Urothelium cell line (cell line): Measurements from ENCODE around the gene SFTA2.
"Not testable (repeated sequence)": the region's sequence is repeated elsewhere in the genome, so short reads cannot be mapped to it uniquely, and the experiment has no call there.

Source experiments
- DNase-seq: peaks from one replicate; pipeline ENCODE4 v3.0.0; 2011; ENCODE audit warnings: low spot score, mixed read lengths
- FAIRE-seq: peaks from 2 replicates; lab custom pipeline; 2011; peaks lifted over from hg19 to GRCh38; lab: Jason Lieb, UNC

The SFTA2 gene

DNA sequence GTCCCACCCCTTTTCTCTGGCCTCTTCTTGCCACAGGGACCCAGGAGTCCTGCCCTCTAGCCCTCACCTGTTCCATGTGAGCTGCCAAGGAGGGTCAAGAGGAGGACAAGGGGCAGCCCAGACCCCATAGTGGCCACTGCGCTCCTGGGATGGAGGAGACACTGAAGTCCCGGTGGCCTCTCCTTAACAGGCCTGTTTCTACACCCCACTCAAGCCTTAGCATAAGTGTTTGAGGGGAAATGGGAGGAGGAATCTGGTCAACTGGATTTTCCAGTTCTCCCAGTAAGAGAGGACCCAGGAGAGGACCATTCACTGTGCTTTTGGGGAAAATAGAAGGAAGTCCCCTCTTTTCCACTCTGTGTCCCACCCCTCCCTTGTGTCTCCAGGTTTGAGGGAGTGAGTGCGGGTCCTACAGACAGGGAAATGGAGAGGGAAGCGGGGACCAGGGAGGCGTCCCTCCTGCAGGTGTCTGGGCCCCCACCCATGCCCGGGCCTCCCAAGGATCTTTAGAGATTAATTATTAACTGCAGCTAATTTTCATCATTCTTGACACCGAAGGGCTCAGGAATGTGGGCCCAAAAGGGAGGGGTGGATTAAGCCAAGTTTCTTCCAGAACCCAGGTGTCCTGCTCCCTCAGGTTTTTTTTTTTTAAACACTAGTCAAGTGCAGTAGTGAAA lies at the start of gene SFTA2:
TSS of gene SFTA2 (minus strand) at position 202 of the 677 bp plus-strand sequence. CDS start at position 128, 74 bp downstream.
- FAIRE-seq (no peak), DNase-seq (no peak)

DNA sequence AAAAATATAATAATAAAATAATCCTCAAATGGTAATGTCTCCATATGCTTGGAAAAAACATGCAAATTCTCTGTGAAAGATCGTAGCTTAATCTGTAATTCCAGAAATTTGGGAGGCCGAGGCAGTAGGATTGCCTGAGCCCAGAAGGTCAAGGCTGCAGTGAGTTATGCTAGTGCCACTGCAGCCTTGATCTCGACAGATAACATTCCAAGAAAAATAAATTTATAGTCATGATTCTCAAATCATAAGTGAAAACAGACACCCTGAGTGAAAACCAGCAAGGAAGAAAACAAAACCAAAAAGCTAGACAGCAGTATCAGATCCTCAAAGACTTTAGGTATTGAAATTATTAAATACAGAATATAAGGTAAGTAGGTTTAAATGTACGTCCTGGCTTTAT lies 47.7 kb upstream of the SFTA2 start:
- no peak for DNase-seq
- no peak for FAIRE-seq

DNA sequence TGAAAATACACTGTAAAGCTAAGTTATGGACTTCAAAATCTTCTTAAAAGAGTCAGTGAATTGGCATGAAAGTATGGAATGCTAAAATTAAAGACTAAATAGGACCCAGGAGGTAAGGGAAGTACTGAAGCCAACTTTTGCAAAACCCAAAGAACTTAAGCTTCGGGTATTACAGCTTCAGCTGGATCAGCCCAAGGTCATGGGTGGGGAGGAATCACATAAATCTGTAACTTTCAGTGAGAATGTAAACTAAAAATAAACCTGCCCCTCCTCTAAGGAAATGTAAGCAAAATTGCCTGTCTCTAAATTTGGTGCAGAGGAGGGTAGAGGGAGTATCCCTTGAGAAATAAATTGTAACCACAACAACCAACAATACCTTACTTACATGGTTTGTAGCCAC lies 47.2 kb upstream of the SFTA2 start:
- DNase-seq (no peak), FAIRE-seq (no peak)

DNA sequence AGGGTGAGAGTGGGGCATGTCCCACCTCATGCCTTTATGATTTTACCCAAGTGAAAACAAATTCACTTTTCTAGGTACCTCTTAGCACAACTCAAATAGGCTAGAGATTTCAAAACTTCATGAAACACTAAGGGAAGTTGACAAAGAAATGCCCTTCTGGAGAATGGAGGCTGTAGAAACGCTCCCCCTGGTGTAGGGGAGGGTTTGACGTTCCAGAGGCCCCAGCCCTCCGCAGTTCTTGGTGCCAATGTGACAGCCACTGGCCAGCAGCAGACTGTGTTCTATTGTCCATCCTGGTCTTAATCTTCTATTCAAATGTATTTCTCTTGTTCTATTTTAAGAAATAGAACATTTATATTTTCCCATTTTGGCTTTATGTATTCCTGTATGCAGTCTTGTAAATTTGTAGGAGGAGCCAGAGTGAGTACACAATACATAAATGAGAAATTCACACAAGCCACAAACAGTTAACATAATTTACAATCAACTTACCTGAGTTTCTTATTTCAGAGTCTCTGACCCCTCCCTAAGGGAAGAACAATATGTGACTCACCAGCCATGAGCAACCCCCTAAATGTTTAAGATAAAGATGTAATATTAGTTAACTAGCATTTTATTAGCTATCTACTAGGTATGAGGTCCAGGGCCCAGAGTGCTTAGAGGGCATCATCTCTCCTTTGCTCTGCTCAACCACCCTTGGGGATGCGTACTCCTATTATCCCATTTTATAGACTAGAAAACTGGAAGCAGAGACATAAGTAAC lies 42.7 kb upstream of the SFTA2 start:
- FAIRE-seq (no peak), DNase-seq (no peak)

DNA sequence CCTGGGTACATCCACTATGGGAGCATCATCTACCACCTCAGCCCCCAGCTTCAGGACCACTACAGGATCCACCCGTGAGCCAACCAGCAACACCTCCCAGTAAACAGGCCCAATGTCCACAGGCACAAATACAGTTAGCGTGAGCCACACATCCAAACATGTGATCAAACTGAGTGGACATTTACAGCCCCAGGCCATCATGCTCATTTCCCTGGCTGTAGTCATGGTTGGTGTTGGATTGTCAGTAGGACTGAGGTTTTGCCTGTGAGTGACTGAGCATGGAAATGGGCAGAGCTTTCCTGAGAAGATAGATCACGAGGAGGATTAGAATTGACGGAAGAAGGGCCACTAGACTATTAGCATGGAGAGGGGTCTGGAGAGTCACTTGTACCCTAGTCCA lies 40.8 kb upstream of the SFTA2 start:
- FAIRE-seq, result no peak
- DNase-seq, result no peak

DNA sequence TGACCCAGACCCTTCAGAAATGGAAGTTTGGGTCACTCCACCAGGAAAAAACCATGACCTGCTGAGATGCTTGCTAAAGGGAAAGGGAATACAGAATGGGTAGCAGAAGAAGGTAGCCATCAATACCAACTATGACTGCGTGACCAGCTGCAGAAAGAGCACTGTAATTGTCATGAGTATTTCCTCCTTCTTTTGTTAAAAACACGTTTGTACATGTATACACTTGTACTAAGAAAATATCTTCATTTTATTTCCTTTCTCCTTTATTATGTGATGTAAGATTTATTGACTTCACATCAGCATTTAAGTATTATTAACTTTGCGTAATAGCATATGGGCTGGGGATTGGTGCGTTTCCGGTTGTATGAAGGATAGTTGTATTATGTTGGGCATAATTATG lies 39.0 kb upstream of the SFTA2 start:
- DNase-seq (no peak), FAIRE-seq (no peak)

DNA sequence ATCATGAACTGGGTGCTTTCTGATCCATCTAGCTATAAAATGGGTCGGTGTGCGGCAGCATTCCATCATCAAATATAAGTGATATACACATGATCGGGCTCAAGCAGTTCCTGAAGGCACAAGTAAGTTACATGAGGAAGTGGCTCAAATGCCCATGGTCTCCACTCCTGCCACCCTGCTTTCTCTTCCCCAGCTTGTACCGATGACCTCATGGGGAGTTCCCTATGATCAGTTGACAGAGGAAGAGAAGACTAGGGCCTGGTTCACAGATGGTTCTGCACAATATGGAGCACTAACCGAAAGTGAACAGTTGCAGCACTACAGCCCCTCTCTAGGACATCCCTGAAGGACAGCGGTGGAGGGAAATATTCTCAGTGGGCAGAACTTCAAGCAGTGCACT lies 37.2 kb upstream of the SFTA2 start:
- not testable (repeated sequence) for DNase-seq

DNA sequence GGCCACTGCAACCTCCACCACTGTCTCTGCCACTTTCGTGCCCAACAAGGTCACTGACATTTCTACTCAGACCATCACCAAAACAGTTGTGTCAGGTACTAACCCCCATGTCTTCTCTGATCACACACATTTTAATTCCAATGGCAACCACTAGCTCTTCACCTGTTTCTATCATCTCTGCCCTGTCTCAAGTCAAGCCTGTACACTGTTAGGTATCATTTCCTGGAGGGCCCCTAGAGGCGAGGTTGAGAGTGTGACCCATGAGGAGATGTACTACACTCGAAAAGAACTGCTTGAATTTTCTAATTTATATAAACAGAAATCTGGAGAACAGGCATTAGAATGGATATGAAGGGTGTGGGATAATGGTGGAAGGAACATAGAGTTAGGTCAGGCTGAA lies 34.2 kb upstream of the SFTA2 start:
- FAIRE-seq (no peak), DNase-seq (no peak)

More for the DNA sequence above, 37.2 kb upstream of the SFTA2 start:
- FAIRE-seq, result not testable (repeated sequence)

DNA sequence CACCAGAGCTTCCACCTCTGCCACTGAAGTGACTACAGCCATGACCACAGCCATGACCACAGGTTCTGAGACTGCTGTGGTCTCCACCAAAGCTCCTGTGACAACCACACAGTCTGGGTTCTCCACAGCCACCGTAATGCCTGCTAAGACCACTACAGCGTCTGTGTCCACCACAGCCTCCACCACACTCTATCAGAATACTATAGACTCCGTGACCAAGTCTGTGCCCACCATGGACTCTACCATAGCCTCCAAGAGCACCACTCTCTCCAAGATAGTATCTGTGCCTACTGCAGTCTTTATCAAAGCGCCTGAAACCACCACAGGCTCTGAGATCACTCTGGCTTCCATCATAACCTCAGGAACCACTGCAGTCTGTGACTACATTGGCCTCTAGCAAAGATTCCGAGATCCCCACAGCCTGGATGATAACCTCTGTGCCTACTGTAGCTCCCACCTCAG lies 33.2 kb upstream of the SFTA2 start:
- DNase-seq, result no peak
- FAIRE-seq, result no peak

DNA sequence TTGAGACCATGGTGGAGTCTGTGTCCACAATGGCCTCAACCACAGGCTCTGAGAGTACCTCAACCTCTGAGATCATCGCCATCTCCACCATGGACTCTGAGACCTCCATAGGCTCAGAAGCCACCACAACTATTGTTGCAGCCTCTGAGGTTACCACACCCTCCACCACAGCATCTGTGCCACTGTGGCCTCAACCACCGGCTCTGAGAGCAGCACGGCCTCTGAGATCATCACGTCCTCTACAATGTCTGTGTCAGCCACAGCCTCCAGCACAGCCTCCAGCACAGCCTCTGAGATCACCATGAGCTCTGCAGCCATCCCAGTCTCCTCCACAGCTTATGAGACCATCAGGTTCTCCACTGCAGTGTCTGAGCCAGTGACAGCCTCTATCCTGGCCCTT lies 32.1 kb upstream of the SFTA2 start:
- FAIRE-seq (no peak), DNase-seq (peak; percentile 36)

DNA sequence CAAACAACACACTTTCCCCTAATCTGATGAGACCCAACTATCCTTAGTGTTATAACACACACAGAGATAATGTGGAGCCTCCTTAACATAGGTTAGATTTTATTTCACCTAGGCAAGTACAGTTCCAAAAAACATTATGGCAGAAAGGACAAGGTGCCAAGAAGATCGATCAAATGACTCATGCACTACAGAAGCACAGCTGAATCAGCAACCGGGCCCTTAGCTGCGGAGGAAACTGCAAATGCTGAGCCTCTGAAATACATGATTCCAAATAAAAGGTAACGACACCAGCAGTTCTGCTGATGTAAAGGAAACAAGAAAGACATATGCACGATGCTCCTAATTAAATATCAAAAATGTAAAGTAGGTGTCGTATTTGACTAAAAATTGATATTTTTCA lies 31.7 kb upstream of the SFTA2 start:
- no peak for FAIRE-seq
- peak; percentile 54 for DNase-seq

DNA sequence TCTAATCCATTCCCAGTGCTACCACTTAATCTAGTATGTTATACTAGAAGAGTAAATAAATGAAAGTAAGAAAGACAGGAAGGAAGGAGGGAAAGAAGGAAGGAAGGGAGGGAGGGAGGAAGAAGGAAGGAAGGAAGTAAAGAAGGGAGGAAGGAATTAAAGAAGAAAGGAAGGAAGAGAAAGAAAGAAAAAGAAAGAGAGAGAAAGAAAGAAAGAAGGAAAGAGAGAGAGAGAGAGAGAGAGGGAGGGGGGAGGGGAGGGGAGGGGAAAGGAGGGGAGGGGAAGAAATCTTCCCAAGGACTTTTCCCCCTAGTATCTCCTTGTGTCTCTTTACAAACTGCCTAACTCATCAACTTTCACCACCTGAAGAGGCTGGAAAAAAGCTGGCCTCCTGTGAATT lies 30.7 kb upstream of the SFTA2 start:
- no peak for FAIRE-seq
- DNase-seq, result no peak

DNA sequence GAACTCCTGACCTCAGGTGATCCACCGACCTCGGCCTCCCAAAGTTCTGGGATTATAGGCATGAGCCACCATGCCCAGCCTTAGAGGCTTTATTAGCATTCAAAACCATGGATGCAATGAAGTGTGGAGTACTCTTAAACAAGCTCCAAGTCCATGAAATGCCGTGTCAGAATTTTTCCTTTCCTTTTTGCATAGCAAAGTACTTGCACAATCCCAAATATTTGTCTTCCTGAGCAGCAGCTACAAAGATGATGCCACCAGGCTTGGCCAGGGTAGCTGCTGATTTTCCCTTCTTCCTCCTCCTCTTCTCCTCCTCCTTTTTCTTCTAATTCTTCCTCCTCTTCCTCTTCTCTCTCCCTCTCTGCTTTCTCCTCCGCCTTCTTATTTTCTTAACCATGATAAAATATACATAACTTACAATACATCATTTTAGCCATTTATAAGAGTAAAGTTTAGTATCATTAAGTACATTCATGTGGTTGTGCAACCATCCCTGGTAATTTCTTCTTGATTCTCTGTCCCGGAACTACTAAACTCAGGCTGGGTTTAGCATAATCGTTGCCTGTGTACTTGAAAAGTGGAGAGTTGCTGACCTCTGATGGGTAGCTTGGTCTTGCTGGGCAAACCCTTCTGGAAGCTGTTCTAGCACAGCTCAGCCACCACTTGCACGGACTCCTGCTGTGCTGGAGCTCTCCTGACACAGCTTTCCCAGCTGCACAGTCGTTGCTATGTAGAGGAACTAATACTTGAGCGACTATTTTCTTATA lies 29.1 kb upstream of the SFTA2 start:
- no peak for DNase-seq
- no peak for FAIRE-seq

DNA sequence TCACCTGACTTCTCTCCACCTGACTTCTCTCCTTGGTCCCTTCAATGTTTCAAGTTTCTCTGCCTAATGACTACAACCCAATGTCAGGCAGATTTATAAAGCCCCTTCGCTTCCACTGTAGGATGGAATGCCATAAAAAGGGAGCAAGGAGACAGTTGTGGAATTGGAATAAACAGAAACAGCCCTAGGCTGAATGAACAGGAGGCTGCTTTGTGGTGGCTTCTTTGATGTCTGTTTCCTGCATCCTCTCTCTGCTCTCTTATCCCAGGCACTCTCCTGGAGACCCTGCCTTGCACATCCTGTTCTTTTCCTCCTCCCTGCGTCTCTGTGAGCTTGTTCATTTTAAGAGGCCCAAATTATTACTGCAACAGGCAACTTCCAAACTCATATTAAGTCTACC lies 25.7 kb upstream of the SFTA2 start:
- no peak for FAIRE-seq
- DNase-seq, result no peak

DNA sequence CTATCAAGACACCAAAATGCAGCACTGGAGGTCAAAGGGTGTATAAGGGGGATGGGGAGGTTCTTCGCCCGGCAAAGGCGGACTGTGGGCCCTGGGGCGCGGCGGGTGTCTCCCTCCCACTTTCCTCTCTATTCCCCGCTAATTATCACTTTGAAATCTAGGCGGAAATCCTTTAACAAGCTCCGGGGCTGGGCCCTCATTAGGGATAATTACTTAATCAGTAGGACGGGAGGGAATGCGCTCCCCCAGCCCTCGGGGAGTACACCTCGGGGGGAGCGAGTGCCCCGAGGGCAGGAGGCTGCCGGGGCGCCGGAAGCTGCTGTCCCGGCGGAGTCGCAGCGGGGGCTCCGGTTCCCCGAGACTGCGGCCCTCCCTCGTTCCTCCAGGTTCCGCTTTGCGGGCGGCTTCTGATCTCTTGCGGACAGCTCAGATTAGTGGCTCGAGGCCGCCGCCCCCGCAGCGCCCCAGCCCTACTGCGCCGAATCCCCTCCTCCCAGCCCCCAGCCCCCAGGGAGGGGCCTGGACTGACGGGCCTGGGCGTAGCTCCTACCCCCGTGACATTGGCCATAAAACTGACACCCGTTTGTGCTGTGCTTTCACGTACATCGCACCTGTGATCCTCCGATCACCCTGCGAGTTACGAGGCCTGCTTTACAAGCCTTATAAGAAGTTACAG lies 23.5 kb upstream of the SFTA2 start:
- FAIRE-seq (no peak), DNase-seq (no peak)

DNA sequence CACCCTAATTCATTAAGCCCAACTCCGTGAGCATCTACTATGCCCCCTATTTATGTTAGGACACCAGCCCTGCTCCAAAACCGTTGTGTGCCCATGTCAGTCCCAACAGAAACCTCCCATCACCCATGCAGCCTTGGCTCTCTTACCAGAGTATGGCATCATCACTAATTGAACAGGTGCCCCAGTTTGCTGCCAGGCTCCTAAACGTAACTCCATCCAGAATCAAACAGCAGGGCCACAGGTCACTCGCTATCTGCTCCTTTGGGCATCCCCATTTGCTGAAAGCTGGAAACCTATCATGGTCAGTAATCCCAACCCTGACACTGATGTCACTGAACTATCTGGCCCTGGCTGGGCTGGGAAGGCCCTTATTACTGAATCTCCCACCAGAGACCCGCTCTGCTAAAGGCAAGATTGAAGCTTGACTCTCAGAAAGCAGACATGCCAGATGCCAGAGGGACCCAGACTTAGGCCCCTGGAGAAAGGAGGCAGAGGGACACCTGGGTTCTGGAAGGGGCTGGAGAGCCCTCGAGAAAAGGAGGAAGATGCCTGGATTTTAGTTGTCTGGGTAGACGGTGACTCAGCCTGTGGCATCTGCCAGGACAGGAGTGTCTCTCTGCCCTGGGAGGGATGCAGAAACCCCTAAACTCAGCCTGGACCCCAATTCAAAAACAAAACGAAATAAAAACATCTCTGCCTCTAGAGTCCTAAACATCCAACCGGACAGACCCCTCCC lies 22.8 kb upstream of the SFTA2 start:
- FAIRE-seq (no peak), DNase-seq (no peak)

DNA sequence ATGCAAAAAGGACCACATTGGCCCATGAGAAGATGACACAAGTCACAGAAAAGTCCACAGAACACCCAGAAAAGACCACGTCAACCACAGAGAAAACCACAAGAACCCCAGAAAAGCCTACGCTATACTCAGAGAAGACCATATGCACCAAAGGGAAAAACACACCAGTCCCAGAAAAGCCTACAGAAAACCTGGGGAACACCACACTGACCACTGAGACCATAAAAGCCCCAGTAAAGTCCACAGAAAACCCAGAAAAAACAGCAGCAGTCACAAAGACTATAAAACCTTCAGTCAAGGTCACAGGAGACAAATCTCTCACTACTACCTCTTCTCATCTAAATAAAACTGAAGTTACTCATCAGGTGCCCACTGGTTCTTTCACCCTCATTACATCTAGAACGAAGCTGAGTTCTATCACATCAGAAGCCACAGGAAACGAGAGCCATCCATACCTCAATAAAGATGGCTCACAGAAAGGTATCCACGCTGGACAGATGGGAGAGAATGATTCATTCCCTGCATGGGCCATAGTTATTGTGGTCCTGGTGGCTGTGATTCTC lies 20.0 kb upstream of the SFTA2 start:
- FAIRE-seq, result no peak
- DNase-seq, result no peak

DNA sequence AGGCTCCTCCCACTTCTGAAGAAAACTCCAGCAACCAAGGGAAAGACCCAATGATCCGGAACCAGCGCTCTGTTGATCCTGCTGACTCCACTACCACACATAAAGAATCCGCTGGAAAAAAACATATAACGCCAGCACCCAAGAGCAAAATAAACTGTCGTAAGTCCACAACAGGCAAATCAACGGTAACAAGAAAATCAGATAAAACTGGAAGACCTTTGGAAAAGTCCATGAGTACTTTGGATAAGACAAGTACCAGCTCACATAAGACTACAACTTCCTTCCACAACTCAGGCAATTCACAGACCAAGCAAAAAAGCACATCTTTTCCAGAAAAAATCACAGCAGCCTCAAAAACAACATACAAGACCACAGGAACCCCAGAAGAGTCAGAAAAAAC lies 16.8 kb upstream of the SFTA2 start:
- DNase-seq (no peak), FAIRE-seq (no peak)

DNA sequence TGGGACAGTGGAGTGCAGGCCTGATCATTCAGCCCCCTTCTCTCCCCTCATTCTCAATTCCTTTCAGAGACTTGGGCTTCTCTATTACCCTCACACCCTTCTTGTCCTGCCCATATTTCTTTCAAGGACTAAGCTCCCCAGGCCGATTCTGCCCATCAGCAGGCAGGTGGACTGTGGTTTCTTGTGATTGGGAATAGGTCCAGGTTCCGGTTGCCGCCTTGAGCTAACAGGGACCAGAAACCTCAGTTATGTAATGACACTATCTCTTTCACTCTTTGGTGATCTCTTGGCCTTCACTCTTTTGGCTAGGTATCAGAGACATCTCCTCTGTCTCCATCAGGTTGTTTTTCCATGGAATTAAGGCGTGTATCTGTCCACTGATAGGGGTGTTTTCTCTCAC lies 15.3 kb upstream of the SFTA2 start:
- no peak for DNase-seq
- FAIRE-seq, result no peak

DNA sequence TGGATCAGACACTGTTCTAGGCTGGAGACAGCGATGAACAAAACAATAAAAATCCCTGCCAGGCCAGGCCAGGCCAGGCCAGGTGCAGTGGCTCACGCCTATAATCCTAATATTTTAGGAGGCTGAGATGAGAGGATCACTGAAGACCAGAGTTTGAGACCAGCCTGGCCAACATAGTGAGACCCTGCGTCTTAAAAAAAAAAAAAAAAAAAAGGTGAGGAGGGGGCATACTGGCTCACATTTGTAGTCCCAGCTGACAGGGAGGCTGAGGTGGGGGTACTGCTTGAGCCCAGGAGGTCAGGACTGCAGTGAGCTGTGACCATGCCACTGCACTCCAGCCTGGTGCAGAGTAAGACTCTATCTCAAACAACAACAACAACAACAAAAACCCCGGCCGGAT lies 13.3 kb upstream of the SFTA2 start:
- FAIRE-seq, result no peak

More for the DNA sequence above, 13.3 kb upstream of the SFTA2 start:
- no peak for DNase-seq
